Measurements from ENCODE around the gene SEL1L. TPM values are rescaled to one million over a fixed set of nuclear protein-coding genes. Genes with fewer than 3 reads are reported as not detected.
"Not testable (repeated sequence)": the region's sequence is repeated elsewhere in the genome, so short reads cannot be mapped to it uniquely, and the experiment has no call there.

The SEL1L gene
- total RNA-seq, 1 experiment from 2014 or later: 53.7 TPM

DNA sequence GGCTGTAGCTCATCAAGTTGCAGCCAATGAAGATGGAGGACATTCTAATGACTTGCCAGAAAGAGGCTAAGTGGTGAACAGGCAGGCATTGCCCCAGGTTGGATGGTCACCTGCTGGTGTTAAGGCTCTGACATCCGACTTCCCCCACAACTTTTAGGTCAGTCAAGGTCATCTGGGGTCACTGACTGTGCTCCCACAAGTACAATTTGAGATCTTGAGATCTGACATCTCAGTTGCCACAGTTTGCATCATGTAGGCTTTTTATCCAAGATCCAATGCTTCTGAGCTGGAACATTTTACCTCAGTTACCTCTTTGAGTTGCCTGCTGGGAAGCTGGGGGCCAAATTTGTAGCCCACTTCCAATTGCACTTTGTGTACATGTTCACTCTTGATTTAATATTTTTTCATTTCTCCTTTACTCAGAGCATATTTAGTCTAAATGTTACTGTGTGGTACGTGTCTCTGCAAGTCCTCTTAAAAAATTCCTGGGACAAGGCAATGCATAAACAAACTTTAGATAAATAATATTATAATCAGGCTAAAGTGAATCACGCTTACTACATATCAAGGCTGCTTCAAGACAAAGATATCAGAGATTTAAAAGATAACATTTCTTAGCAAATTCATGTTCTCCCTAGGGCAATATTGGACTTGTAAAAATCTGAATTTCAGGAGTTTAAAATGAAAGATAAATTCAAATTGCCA lies 61.4 kb downstream of the SEL1L start:
- TF ChIP-seq CTCF (IDR thresholded peaks at IDR 0.05): no peak
- no peak for TF ChIP-seq SIN3A (IDR thresholded peaks at IDR 0.05; ENCODE audit: borderline replicate concordance, insufficient read depth, low read depth, low read length)
- H3K27ac ChIP-seq (ENCODE audit: low read length): no peak overlapping the region

DNA sequence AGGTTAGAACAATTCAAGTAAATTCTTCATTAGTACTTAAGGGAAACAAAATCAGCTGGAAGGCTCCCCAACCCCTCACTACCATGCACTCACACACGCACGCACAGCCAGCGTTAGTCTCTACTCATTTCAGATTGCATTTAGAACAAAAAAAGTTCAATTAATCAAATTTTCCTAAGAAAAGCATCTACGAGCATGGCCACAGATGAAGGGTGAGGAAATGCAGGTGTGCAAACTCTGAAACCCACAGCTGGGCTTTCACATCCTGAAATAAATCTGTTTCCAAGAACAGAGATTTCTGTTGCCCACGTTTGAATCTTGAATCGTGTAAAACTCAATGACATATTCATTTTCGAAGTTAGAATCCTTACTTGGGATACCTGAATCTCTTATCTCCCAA lies 62.6 kb downstream of the SEL1L start:
- Histone ChIP-seq H3K27ac (ENCODE audit: low read length) (no peak overlapping the region), H3K36me3 (ENCODE audit: control insufficient read depth, insufficient read depth, low read length) (peaks cover 6% of the 10 kb centered on the region; the same call in 1 of the 2 replicates), H3K27me3 (ENCODE audit: control insufficient read depth, insufficient read depth, low read length) (no peaks in the 10 kb centered on the region), H3K4me1 (ENCODE audit: control insufficient read depth, insufficient read depth, low read length) (no peaks in the 10 kb centered on the region), H3K9me3 (ENCODE audit: control insufficient read depth, insufficient read depth, low read depth, low read length) (no peaks in the 10 kb centered on the region), H3K4me3 (ENCODE audit: low read depth in 2 of 2, low read length in 2 of 2) (no peak overlapping the region)
- DNase-seq (ENCODE audit: low read depth, low spot score): no peak
- BruUV-seq (replicated peaks): no TSS peak
- ChIA-PET CTCF (no interaction called here), POLR2A (no interaction called here)
- no peak for ATAC-seq
- no peak for TF ChIP-seq TCF7L2 (IDR thresholded peaks at IDR 0.05; ENCODE audit: low read depth, low read length)
- TF ChIP-seq POLR2AphosphoS5 (IDR thresholded peaks at IDR 0.05; ENCODE audit: low read depth, low read length): no peak
- TF ChIP-seq SIN3A (IDR thresholded peaks at IDR 0.05; ENCODE audit: borderline replicate concordance, insufficient read depth, low read depth, low read length): no peak
- TF ChIP-seq CTCF (IDR thresholded peaks at IDR 0.05): no peak
- intact Hi-C loops (cut with micrococcal nuclease; ENCODE audit: unreplicated experiment): no loop called here
- in situ Hi-C loops (cut with HindIII; ENCODE audit: low pct_unique_long_range_greater_than_20kb, low sequenced_read_pairs): no loop called here

More for the DNA sequence above, 61.4 kb downstream of the SEL1L start:
- no peak for ATAC-seq
- in situ Hi-C loops (cut with HindIII; ENCODE audit: low pct_unique_long_range_greater_than_20kb, low sequenced_read_pairs): no loop called here
- Histone ChIP-seq H3K9me3 (ENCODE audit: control insufficient read depth, insufficient read depth, low read depth, low read length) (no peaks in the 10 kb centered on the region), H3K4me3 (ENCODE audit: low read depth in 2 of 2, low read length in 2 of 2) (no peak overlapping the region), H3K27me3 (ENCODE audit: control insufficient read depth, insufficient read depth, low read length) (no peaks in the 10 kb centered on the region), H3K4me1 (ENCODE audit: control insufficient read depth, insufficient read depth, low read length) (no peaks in the 10 kb centered on the region), H3K36me3 (ENCODE audit: control insufficient read depth, insufficient read depth, low read length) (peaks cover 6% of the 10 kb centered on the region; the same call in 1 of the 2 replicates)
- ChIA-PET POLR2A (interaction anchor here (0.6 kb wide), 1 partner anchor 272 kb away, joined by 7 read pairs; no protein-coding TSS in a partner anchor), CTCF (interaction anchor here (0.5 kb wide), 1 partner anchor 12 kb away, joined by 5 read pairs; no protein-coding TSS in a partner anchor)
- BruUV-seq (replicated peaks): no TSS peak
- no peak for DNase-seq (ENCODE audit: low read depth, low spot score)
- intact Hi-C loops (cut with micrococcal nuclease; ENCODE audit: unreplicated experiment): no loop called here

GRCh38 chr14:81470557-81470826 lies 63.2 kb downstream of the SEL1L start:
- CTCF ChIA-PET; H3K9me3 ChIP-seq (ENCODE audit: control insufficient read depth, insufficient read depth, low read depth, low read length); DNase-seq (ENCODE audit: low read depth, low spot score); ATAC-seq; H3K36me3 ChIP-seq (ENCODE audit: control insufficient read depth, insufficient read depth, low read length); intact Hi-C loops (cut with micrococcal nuclease; ENCODE audit: unreplicated experiment); H3K27me3 ChIP-seq (ENCODE audit: control insufficient read depth, insufficient read depth, low read length); H3K4me3 ChIP-seq (ENCODE audit: low read depth in 2 of 2, low read length in 2 of 2); BruUV-seq (replicated peaks); POLR2A ChIA-PET; H3K27ac ChIP-seq (ENCODE audit: low read length); H3K4me1 ChIP-seq (ENCODE audit: control insufficient read depth, insufficient read depth, low read length); in situ Hi-C loops (cut with HindIII; ENCODE audit: low pct_unique_long_range_greater_than_20kb, low sequenced_read_pairs): not testable (repeated sequence)

Data from Panc1 (cell line).